ENCODE measurements around the gene ANKRD33B. TPM values are rescaled to one million over a fixed set of nuclear protein-coding genes. Genes with fewer than 3 reads are reported as not detected.
"Not testable (repeated sequence)": the region's sequence is repeated elsewhere in the genome, so short reads cannot be mapped to it uniquely, and the experiment has no call there.

ANKRD33B gene
- total RNA-seq, 1 experiment from 2014 or later: 14.9 TPM

DNA sequence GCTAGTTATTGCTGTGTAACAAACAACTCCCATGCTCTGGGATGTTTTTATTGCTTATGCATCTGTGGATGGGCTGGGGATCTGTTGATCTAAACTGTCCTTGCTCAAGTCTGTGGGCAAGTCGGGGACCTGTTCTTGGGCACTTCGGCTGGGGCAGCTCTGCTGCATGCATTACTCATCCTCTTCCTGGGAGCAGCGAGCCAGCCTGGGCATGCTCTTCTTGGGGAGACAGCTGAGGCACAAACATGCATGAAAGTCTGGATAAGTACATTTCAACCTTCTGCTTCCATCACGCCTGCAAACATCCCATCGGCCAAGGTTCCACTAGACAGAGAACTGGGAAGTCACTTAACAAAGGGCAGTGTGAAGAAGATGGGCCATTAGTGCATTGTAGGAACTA, 66.3 kb downstream of the ANKRD33B start:
- Histone ChIP-seq H3K9me3 (ENCODE audit: low read length) (no peaks in the 10 kb centered on the region), H3K4me2 (ENCODE audit: low read length) (no peak overlapping the region), H3K9ac (ENCODE audit: low read length) (no peak overlapping the region), H4K20me1 (ENCODE audit: low read length) (no peaks in the 10 kb centered on the region), H3K9me2 (replicated peaks; ENCODE audit: low read length) (no peaks in the 10 kb centered on the region), H3K4me1 (ENCODE audit: insufficient read depth, low read length) (peaks cover 16% of the 10 kb centered on the region), H3K27me3 (ENCODE audit: low read length) (no peaks in the 10 kb centered on the region), H3K27ac (ENCODE audit: low read length) (no peak overlapping the region), H2AFZ (ENCODE audit: low read length) (no peak overlapping the region), H3K36me3 (ENCODE audit: low read depth, low read length) (no peaks in the 10 kb centered on the region), H3F3A (ENCODE audit: low read length, unreplicated experiment) (no peaks in the 10 kb centered on the region), H3K79me2 (ENCODE audit: low read length) (no peaks in the 10 kb centered on the region), H3K4me3 (ENCODE audit: low read length) (no peak overlapping the region)
- no TSS peak for BruUV-seq (replicated peaks)
- no peak for ATAC-seq
- TF ChIP-seq, protein P1, sequence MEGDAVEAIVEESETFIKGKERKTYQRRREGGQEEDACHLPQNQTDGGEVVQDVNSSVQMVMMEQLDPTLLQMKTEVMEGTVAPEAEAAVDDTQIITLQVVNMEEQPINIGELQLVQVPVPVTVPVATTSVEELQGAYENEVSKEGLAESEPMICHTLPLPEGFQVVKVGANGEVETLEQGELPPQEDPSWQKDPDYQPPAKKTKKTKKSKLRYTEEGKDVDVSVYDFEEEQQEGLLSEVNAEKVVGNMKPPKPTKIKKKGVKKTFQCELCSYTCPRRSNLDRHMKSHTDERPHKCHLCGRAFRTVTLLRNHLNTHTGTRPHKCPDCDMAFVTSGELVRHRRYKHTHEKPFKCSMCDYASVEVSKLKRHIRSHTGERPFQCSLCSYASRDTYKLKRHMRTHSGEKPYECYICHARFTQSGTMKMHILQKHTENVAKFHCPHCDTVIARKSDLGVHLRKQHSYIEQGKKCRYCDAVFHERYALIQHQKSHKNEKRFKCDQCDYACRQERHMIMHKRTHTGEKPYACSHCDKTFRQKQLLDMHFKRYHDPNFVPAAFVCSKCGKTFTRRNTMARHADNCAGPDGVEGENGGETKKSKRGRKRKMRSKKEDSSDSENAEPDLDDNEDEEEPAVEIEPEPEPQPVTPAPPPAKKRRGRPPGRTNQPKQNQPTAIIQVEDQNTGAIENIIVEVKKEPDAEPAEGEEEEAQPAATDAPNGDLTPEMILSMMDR (conservative IDR thresholded peaks at IDR 0.05; ENCODE audit: low read depth, low read length): no peak
- TF ChIP-seq EZH2 (IDR thresholded peaks at IDR 0.05; ENCODE audit: low read length, unreplicated experiment): no peak
- CTCF ChIA-PET: no interaction called here
- intact Hi-C loops (cut with micrococcal nuclease): no loop called here
- POLR2A ChIA-PET (ENCODE audit: unreplicated experiment): no interaction called here
- DNase-seq: no peak

GRCh38 chr5:10630744-10631143, 66.9 kb downstream of the ANKRD33B start:
- intact Hi-C loops (cut with micrococcal nuclease); H4K20me1 ChIP-seq (ENCODE audit: low read length); H2AFZ ChIP-seq (ENCODE audit: low read length); H3K79me2 ChIP-seq (ENCODE audit: low read length); H3K9me2 ChIP-seq (replicated peaks; ENCODE audit: low read length); H3K4me3 ChIP-seq (ENCODE audit: low read length); BruUV-seq (replicated peaks); H3K27ac ChIP-seq (ENCODE audit: low read length); H3K36me3 ChIP-seq (ENCODE audit: low read depth, low read length); H3K9ac ChIP-seq (ENCODE audit: low read length); DNase-seq; ATAC-seq; H3K27me3 ChIP-seq (ENCODE audit: low read length); H3K9me3 ChIP-seq (ENCODE audit: low read length); H3F3A ChIP-seq (ENCODE audit: low read length, unreplicated experiment); CTCF ChIA-PET; H3K4me2 ChIP-seq (ENCODE audit: low read length); POLR2A ChIA-PET (ENCODE audit: unreplicated experiment): not testable (repeated sequence)
- peaks cover 23% of the 10 kb centered on the region for H3K4me1 ChIP-seq (ENCODE audit: insufficient read depth, low read length)

DNA sequence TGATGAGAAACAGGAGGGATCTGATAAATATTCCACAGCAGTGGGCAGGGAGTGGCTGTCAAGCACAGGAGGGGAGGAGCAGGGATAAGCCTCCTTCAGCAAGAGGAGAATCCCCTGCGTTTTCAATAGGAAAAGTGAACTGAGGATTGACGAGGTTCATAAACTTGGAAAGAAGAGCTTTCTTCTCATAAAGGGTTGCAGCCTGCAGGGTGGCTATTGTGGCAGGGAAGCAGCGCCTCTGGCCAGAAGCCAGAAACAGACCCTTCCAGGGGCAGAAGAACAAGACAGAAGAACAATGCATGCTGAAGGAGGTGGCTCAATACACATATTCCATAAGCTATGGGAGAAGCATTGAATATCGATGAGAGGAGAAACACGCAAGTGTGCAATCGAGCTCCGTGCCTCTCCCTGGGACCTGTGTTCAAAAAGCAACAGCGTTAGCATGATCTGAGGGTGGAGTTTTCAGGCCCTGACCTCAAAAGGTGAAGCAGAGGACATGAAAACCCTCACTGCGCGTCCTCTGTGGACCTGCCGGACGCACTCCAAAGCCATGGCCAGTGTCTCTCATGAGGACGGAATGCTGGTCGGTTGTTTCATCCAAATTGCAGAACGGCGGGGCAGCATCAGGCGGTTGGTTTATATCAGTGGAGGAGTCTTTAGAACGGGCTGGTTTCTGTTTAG, 67.6 kb downstream of the ANKRD33B start:
- H3K27me3 ChIP-seq (ENCODE audit: low read length): no peaks in the 10 kb centered on the region
- H3K9ac ChIP-seq (ENCODE audit: low read length): no peak overlapping the region
- intact Hi-C loops (cut with micrococcal nuclease): no loop called here
- no peak overlapping the region for H3K4me2 ChIP-seq (ENCODE audit: low read length)
- H3F3A ChIP-seq (ENCODE audit: low read length, unreplicated experiment): no peaks in the 10 kb centered on the region
- H3K79me2 ChIP-seq (ENCODE audit: low read length): no peaks in the 10 kb centered on the region
- DNase-seq (no peak), ATAC-seq (no peak)
- CTCF ChIA-PET: no interaction called here
- peaks cover 25% of the 10 kb centered on the region for H3K4me1 ChIP-seq (ENCODE audit: insufficient read depth, low read length)
- H3K4me3 ChIP-seq (ENCODE audit: low read length): no peak overlapping the region
- no TSS peak for BruUV-seq (replicated peaks)
- no peaks in the 10 kb centered on the region for H3K36me3 ChIP-seq (ENCODE audit: low read depth, low read length)
- POLR2A ChIA-PET (ENCODE audit: unreplicated experiment): no interaction called here
- TF ChIP-seq, protein P1 (conservative IDR thresholded peaks at IDR 0.05; ENCODE audit: low read depth, low read length): no peak
- TF ChIP-seq EZH2phosphoT487 (IDR thresholded peaks at IDR 0.05; ENCODE audit: borderline replicate concordance, low read length) (no peak), EZH2 (IDR thresholded peaks at IDR 0.05; ENCODE audit: low read length, unreplicated experiment) (no peak)
- no peaks in the 10 kb centered on the region for H4K20me1 ChIP-seq (ENCODE audit: low read length)
- H3K9me2 ChIP-seq (replicated peaks; ENCODE audit: low read length): no peaks in the 10 kb centered on the region
- no peak overlapping the region for H2AFZ ChIP-seq (ENCODE audit: low read length)
- no peak overlapping the region for H3K27ac ChIP-seq (ENCODE audit: low read length)
- no peaks in the 10 kb centered on the region for H3K9me3 ChIP-seq (ENCODE audit: low read length)

All from PC-3 (cell line).